HEK293T (cell line): ENCODE results near the gene CCNK.

Experiments used
- HDGF ChIP-seq: fragments of 450-650 bp; IDR thresholded peaks from 2 replicates; pipeline ENCODE4 v1.6.1; 2017; ENCODE audit warnings: antibody characterized with exemption, borderline replicate concordance
- SP1 ChIP-seq: fragments of 450-650 bp; IDR thresholded peaks from 2 replicates; pipeline ENCODE4 v1.6.1; 2017
- SUZ12 ChIP-seq: fragments of 450-650 bp; IDR thresholded peaks from 2 replicates; pipeline ENCODE4 v1.6.1; 2016; ENCODE audit warnings: mild to moderate bottlenecking
- TARDBP ChIP-seq: fragments of 450-650 bp; IDR thresholded peaks from 2 replicates; pipeline ENCODE4 v1.6.1; 2016
- TF ChIP-seq, protein P1 (sequence below): fragments of 450-650 bp; IDR thresholded peaks from 2 replicates; pipeline ENCODE4 v1.6.1; 2016

DNA sequence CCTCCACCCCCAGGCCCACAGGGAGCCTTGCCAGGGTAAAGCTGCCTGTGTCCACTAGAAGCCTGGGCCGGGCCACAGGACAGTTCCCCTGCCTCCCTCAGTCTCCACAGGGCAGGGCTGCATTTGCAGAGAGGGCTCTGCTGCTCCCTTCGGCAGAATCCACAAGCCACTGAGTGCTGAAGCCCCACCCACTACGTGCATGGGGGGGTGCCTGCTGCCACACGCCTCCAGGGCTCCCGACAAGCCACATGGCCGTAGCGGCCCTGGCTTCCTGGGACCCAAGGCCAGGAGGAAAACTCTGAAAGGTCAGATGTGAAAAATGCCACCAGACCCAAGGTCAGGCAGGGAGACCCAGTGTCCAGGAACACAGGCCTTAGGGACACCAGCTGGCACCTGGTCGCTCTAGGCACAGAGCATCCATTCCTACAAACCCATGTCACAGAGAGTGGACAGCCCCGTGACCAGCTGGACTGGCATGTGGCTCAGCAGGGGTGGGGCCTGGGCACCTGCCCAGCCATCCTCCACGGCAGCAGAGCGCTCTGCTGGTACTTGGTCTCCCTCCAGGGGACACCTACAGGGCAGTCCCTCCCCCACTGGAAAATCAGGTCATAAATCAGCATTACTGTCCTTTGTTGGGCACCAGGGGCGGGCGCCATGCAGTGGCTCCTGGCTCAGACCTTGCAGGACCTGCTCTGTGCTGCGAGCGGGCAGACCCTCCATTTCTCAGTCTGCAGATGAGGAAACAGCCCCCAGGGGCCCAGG, 79.9 kb downstream of the CCNK start:
- no peak for TF ChIP-seq TARDBP
- TF ChIP-seq HDGF, result no peak
- TF ChIP-seq SP1, result no peak
- TF ChIP-seq, protein P1, sequence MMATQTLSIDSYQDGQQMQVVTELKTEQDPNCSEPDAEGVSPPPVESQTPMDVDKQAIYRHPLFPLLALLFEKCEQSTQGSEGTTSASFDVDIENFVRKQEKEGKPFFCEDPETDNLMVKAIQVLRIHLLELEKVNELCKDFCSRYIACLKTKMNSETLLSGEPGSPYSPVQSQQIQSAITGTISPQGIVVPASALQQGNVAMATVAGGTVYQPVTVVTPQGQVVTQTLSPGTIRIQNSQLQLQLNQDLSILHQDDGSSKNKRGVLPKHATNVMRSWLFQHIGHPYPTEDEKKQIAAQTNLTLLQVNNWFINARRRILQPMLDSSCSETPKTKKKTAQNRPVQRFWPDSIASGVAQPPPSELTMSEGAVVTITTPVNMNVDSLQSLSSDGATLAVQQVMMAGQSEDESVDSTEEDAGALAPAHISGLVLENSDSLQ, result no peak
- TF ChIP-seq SUZ12, result no peak
